Fibroblast of lung (primary cell): ENCODE results near the gene TPSG1. TPM values are rescaled to one million over a fixed set of nuclear protein-coding genes. Genes with fewer than 3 reads are reported as not detected.

Experiments
- DNase-seq, 2 donors: peaks; one replicate each; pipeline versions ENCODE4 v3.0.0 to v3.0.0-alpha.2; 2010; ENCODE audit warnings: low read depth in 2 of 2
- H2AFZ ChIP-seq: 2 replicates; pipeline ENCODE4 v1.5.1; 2012; ENCODE audit warnings: low read length, control low read depth, inconsistent platforms
- H3K27ac ChIP-seq: 2 replicates; pipeline ENCODE4 v1.5.1; 2011; ENCODE audit warnings: low read length, control low read depth; ENCODE audit not compliant: insufficient read depth
- H3K27me3 ChIP-seq: 2 replicates; pipeline ENCODE4 v1.5.1; 2011; ENCODE audit warnings: mild to moderate bottlenecking, low read length; ENCODE audit not compliant: control insufficient read depth, insufficient read depth
- H3K36me3 ChIP-seq: 2 replicates; pipeline ENCODE4 v1.5.1; 2011; ENCODE audit warnings: low read length; ENCODE audit not compliant: control insufficient read depth, insufficient read depth
- H3K4me1 ChIP-seq: 2 replicates; pipeline ENCODE4 v1.5.1; 2011; ENCODE audit warnings: low read length; ENCODE audit not compliant: control insufficient read depth, insufficient read depth; ENCODE audit errors: extremely low read depth
- H3K4me2 ChIP-seq: 2 replicates; pipeline ENCODE4 v1.5.1; 2011; ENCODE audit warnings: low read length, control low read depth; ENCODE audit not compliant: insufficient read depth; ENCODE audit errors: extremely low read depth
- H3K4me3 ChIP-seq, 4 experiments: fragments of 200-600 bp in 1 of 4; sonication (generic) in 1 of 4; replicated peaks in 1 of 4; 2 replicates each; pipeline ENCODE4 v1.5.1; 2011 to 2016; ENCODE audit warnings: low read length in 4 of 4, low read depth in 3 of 4, mild to moderate bottlenecking in 3 of 4, control low read depth in 2 of 4, inconsistent platforms in 1 of 4, mixed read lengths in 1 of 4; ENCODE audit not compliant: insufficient read depth in 1 of 4; ENCODE audit errors: control extremely low read depth in 1 of 4
- H3K79me2 ChIP-seq: 2 replicates; pipeline ENCODE4 v1.5.1; 2012; ENCODE audit warnings: mild to moderate bottlenecking, low read length, inconsistent platforms; ENCODE audit not compliant: control insufficient read depth, insufficient read depth
- H3K9ac ChIP-seq: 2 replicates; pipeline ENCODE4 v1.5.1; 2011; ENCODE audit warnings: mild to moderate bottlenecking, low read length, control low read depth; ENCODE audit not compliant: insufficient read depth
- H3K9me3 ChIP-seq: 2 replicates; pipeline ENCODE4 v1.5.1; 2012; ENCODE audit warnings: low read depth, low read length; ENCODE audit not compliant: control insufficient read depth, insufficient read depth
- H4K20me1 ChIP-seq: 2 replicates; pipeline ENCODE4 v1.5.1; 2011; ENCODE audit warnings: low read length; ENCODE audit not compliant: control insufficient read depth, insufficient read depth; ENCODE audit errors: extremely low read depth
- EZH2 ChIP-seq: IDR thresholded peaks from 2 replicates; pipeline ENCODE4 v1.5.1; 2012; ENCODE audit warnings: low read length, control low read depth, mild to moderate bottlenecking; ENCODE audit errors: missing control alignments
- polyA minus RNA-seq: library from RNA; depleted of rRNA, polyadenylated mRNA; stranded (reverse); fragments of >200 nt; gene quantifications from 2 replicates; pipeline ENCODE4 v1.2.3, GENCODE V29; 2011; ENCODE audit warnings: low replicate concordance
- polyA plus RNA-seq, 2 donors: library from polyadenylated mRNA; depleted of rRNA in 1 of 2; stranded (reverse) in 1 of 2; unstranded in 1 of 2; fragments of >200 nt; gene quantifications; 2 replicates each; pipeline ENCODE4 v1.2.1, GENCODE V29; 2011 to 2012; ENCODE audit warnings: missing spikeins in 1 of 2
- total RNA-seq: library from RNA; depleted of rRNA; stranded (reverse); fragments of >200 nt; gene quantifications from 2 replicates; pipeline ENCODE4 v1.2.1, GENCODE V29; 2014
- TF ChIP-seq, protein P1 (sequence below), 2 donors: IDR thresholded peaks in 1 of 2; conservative IDR thresholded peaks in 1 of 2; 1 replicate in 1 of 2; 2 replicates in 1 of 2; pipeline ENCODE4 v1.5.1; 2011 to 2012; ENCODE audit warnings: low read length in 2 of 2, control low read depth in 1 of 2, inconsistent platforms in 1 of 2, low read depth in 1 of 2, mild to moderate bottlenecking in 1 of 2

TPSG1 gene
- total RNA-seq (not detected in 2 replicates), polyA plus RNA-seq (not detected in 2 replicates), polyA minus RNA-seq (not detected in 2 replicates)
- polyA plus RNA-seq (2012) = 0.12 TPM in 1 of 2 replicates, not detected in the other

DNA sequence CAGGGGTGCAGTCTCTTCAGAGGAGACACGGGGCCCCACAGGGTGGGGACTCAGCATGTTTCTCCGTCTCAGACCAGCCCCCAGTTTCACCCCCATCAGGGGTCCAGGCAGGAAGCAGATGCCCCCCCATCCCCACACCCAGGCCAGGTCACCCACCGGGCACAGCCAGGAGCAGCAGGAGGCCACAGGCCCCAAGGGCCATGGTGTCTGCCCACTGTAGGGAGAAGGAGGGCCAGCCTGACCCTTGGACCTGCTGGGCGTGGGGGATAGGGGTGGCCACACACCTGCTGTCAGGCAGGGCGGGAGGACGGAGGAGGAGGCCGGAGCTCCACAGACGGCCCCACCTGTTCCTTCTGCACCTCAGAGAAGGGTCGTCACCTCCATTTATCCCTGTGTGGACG, at the start of gene TPSG1:
TPSG1 (minus strand) TSS at position 218 of the 401 bp plus-strand sequence; CDS start at position 202, 16 bp downstream.
- TF ChIP-seq, protein P1, sequence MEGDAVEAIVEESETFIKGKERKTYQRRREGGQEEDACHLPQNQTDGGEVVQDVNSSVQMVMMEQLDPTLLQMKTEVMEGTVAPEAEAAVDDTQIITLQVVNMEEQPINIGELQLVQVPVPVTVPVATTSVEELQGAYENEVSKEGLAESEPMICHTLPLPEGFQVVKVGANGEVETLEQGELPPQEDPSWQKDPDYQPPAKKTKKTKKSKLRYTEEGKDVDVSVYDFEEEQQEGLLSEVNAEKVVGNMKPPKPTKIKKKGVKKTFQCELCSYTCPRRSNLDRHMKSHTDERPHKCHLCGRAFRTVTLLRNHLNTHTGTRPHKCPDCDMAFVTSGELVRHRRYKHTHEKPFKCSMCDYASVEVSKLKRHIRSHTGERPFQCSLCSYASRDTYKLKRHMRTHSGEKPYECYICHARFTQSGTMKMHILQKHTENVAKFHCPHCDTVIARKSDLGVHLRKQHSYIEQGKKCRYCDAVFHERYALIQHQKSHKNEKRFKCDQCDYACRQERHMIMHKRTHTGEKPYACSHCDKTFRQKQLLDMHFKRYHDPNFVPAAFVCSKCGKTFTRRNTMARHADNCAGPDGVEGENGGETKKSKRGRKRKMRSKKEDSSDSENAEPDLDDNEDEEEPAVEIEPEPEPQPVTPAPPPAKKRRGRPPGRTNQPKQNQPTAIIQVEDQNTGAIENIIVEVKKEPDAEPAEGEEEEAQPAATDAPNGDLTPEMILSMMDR (conservative IDR thresholded peaks at IDR 0.05 in 1 of 2, IDR thresholded peaks at IDR 0.05 in 1 of 2; ENCODE audit: low read depth in 1 of 2, low read length in 2 of 2) = no peak
- TF ChIP-seq EZH2 = no peak

DNA sequence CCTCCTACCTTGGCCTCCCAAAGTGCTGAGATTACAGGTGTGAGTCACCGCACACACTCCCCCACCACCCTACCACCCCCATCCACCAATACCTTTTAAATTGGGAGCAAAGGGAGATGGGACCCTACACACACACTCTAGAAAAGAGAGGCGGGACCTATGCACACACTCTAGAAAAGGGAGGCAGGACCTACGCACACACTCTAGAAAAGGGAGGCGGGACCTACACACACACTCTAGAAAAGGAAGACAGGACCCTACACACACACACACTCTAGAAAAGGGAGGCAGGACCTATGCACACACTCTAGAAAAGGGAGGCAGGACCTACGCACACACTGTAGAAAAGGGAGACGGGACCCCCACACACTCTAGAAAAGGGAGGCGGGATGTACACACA, 49.7 kb upstream of the TPSG1 start:
- no peaks in the 10 kb centered on the region for H3K27me3 ChIP-seq
- H3K9me3 ChIP-seq = no peaks in the 10 kb centered on the region
- no peak overlapping the region for H2AFZ ChIP-seq
- no peaks in the 10 kb centered on the region for H3K4me1 ChIP-seq
- no peak overlapping the region for H3K4me3 ChIP-seq
- H4K20me1 ChIP-seq = no peaks in the 10 kb centered on the region
- no peak for DNase-seq
- H3K27ac ChIP-seq = no peak overlapping the region
- TF ChIP-seq, protein P1 (conservative IDR thresholded peaks at IDR 0.05 in 1 of 2, IDR thresholded peaks at IDR 0.05 in 1 of 2; ENCODE audit: low read depth in 1 of 2, low read length in 2 of 2) = no peak
- no peak for TF ChIP-seq EZH2
- no peaks in the 10 kb centered on the region for H3K36me3 ChIP-seq
- H3K79me2 ChIP-seq = no peaks in the 10 kb centered on the region
- H3K9ac ChIP-seq = no peak overlapping the region
- H3K4me2 ChIP-seq = no peak overlapping the region

More for the DNA sequence above, at the start of gene TPSG1:
- no peak for DNase-seq
- Histone ChIP-seq H3K36me3 (no peaks in the 10 kb centered on the region), H3K79me2 (no peaks in the 10 kb centered on the region), H3K27ac (no peak within 1 kb of the TSS), H3K4me3 (no peak within 1 kb of the TSS), H3K4me1 (no peaks in the 10 kb centered on the region), H4K20me1 (no peaks in the 10 kb centered on the region), H3K9me3 (no peaks in the 10 kb centered on the region), H3K4me2 (no peak within 1 kb of the TSS), H3K27me3 (no peaks in the 10 kb centered on the region), H2AFZ (no peak within 1 kb of the TSS), H3K9ac (no peak within 1 kb of the TSS)

DNA sequence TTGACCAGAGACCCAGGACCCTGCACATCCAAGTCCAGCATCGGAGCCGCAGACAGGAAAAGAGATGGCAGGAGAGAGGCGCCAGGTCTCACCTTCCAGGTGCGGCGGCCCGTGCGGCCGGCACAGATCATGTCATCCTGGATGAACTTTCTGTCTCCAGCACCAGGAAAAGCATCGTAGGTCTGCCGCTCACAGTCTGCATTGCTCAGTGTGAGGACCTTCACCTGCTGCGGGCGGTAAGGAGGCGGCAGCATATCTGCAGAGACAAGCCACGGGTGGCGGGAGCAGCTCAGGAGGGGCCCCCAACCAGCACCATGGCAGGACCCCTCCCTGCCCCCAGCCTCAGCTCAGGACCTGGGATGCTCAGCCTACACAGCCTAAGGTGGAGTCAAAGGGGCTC, 48.7 kb upstream of the TPSG1 start:
- H3K4me2 ChIP-seq = no peak overlapping the region
- H3K4me3 ChIP-seq = no peak overlapping the region
- no peak for TF ChIP-seq EZH2
- TF ChIP-seq, protein P1 (conservative IDR thresholded peaks at IDR 0.05 in 1 of 2, IDR thresholded peaks at IDR 0.05 in 1 of 2; ENCODE audit: low read depth in 1 of 2, low read length in 2 of 2) = no peak
- no peak overlapping the region for H2AFZ ChIP-seq
- no peak overlapping the region for H3K27ac ChIP-seq
- H3K9ac ChIP-seq = no peak overlapping the region
- no peaks in the 10 kb centered on the region for H3K27me3 ChIP-seq
- H3K4me1 ChIP-seq = no peaks in the 10 kb centered on the region
- H4K20me1 ChIP-seq = no peaks in the 10 kb centered on the region
- no peaks in the 10 kb centered on the region for H3K79me2 ChIP-seq
- H3K9me3 ChIP-seq = no peaks in the 10 kb centered on the region
- no peaks in the 10 kb centered on the region for H3K36me3 ChIP-seq
- no peak for DNase-seq
